ENCODE measurements around the gene ATG16L1.

DNA sequence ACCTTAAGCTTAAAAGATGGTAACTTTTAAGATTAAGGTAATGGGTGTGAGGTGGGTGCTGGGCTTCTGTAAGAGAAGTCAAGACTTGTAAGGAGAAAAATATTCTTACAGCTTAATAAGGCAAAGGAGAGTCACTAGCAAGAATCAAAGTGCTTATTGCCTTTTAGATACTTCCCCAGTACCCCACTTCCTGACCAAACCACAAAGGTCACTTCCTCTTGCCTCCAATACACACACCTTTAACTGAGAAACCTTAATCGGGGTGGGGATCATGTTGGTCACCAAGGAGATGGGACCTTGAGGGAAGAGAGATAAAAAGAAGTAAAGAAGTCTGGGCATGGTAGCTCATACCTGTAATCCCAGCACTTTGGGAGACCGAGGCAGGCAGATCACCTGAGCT, 10.6 kb upstream of the ATG16L1 start:
- TF ChIP-seq, protein P1, sequence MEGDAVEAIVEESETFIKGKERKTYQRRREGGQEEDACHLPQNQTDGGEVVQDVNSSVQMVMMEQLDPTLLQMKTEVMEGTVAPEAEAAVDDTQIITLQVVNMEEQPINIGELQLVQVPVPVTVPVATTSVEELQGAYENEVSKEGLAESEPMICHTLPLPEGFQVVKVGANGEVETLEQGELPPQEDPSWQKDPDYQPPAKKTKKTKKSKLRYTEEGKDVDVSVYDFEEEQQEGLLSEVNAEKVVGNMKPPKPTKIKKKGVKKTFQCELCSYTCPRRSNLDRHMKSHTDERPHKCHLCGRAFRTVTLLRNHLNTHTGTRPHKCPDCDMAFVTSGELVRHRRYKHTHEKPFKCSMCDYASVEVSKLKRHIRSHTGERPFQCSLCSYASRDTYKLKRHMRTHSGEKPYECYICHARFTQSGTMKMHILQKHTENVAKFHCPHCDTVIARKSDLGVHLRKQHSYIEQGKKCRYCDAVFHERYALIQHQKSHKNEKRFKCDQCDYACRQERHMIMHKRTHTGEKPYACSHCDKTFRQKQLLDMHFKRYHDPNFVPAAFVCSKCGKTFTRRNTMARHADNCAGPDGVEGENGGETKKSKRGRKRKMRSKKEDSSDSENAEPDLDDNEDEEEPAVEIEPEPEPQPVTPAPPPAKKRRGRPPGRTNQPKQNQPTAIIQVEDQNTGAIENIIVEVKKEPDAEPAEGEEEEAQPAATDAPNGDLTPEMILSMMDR (IDR thresholded peaks at IDR 0.05; ENCODE audit: low read depth, low read length) = no peak
- no peak for TF ChIP-seq EZH2phosphoT487 (IDR thresholded peaks at IDR 0.05; ENCODE audit: low read depth)

Measured in OCI-LY3 (cell line).